GM21367 (cell line): ENCODE measurements around the gene LIPF.
"Not testable (repeated sequence)": the region's sequence is repeated elsewhere in the genome, so short reads cannot be mapped to it uniquely, and the experiment has no call there.

ENCODE experiments used
- ATAC-seq: cut with Tn5 transposase; IDR thresholded peaks from one replicate; pipeline ENCODE4 v1.9.1; 2021; ENCODE audit not compliant: unreplicated experiment

LIPF gene, protein sequence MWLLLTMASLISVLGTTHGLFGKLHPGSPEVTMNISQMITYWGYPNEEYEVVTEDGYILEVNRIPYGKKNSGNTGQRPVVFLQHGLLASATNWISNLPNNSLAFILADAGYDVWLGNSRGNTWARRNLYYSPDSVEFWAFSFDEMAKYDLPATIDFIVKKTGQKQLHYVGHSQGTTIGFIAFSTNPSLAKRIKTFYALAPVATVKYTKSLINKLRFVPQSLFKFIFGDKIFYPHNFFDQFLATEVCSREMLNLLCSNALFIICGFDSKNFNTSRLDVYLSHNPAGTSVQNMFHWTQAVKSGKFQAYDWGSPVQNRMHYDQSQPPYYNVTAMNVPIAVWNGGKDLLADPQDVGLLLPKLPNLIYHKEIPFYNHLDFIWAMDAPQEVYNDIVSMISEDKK

DNA sequence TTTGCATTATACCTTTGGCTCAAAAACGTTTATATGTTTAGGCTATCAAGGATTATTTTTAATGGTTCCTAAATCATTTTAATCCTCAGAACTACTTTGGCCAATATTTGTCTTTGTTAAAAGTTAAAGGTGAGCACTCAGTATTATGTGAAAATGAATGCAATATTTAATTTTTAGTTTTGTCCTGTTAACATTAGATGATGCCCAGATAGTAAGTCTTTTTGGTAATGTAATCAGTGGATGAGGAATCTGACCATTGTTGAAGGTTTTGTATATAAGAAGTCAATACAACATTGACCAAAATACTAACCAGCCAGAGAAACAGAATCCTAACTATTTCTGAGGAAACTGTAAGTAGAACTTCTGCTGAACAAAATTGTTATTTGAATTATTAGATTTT is at the start of gene LIPF:
Gene LIPF (plus strand): TSS at position 301 of the 400 bp plus-strand sequence. CDS start 2,856 bp downstream, outside the sequence.
- no peak for ATAC-seq

DNA sequence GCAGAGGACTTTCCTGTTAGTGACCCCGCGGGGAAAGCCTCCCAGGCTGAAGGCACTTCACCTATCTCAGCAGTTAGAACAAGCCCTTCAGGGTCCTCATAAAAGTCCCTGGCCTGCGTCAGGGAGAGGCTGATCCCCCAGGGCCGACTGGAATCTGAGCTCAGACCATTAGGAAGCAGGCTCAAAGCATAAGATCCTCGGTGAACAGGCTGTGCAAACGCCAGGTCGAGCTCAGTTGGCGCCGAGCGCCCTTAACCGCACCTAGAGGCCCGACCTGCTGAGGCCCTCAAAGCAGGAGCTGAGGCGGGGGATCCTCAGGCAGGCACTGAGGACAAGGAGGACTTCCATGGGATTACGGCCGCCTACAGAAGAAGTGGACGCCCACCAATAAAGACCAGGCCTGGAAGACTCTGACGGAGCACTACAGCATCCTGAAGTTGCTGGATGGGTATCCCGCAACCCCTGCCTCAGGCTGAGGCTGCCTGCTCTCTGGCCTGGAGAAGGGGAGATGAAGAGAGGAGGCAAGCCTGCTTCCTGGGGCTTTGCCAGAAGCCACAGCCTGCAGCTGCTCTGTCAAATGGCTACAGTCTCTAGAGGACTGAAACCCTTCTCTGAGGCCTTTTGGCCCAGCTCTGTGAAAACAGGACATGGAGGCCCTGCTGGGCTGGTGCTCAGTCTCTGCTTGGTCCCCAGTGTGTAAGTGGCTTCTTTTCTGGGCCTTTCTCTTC is 47.8 kb upstream of the LIPF start:
- ATAC-seq: no peak

DNA sequence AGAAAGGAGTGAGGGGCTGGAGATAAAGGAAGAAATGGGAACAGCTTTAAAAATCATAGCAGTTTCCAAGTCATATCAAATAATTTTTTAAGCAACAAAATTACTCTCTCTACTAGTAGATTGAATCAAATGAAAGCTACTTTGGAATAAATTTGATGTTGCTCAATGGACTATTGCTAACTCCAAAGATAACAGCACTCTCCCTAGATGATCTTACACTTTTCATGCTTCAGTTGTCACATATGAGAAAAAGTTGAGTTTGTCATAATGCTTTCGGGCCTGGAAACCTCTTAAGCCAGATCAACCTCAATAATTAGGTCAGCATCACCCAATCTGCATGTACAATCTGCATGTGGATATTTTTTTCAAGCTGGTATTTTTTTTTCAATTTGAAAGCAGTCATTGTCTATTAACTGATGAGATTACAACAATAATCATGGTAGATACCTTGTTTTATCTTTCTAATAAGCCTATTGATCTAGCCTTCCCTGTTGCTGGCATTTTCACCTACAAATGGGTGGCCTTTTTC is 46.4 kb upstream of the LIPF start:
- no peak for ATAC-seq

DNA sequence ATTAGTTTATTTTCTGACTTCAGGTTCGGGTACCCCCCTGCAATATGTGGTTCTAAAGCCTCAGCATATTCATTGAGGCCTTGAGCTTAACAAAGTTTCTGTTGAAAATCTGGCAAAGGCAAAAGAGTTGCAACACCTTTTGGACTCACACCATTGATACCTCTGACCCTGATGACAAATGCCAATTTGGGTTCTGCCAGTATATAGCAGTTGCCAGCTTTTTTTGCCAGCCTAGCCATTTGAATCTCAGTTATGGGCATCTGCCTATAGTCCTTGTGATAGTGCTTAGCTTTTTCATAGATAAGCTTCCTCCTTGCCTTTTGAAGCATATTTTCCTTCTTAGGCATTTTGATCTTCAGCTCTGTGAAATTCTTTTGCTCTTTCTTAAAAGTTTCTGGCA is 45.7 kb upstream of the LIPF start:
- ATAC-seq: no peak

DNA sequence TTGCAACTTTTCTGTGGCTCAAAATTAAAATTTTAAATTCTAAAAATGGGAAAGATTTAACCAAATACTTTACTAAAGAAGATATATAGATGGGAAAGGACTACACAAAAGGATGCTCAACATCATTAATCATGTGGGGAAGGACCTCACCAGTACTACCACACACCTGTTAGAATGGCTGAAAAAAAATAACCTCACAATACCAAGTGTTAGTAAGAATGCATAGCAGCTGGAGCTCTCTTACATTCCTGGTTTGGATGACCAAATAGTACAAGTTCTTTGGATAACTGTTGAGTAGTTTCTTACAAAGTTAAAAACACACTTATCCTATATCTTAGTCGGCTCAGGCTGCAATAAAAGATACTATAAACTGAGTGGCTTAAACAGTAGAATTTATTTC is 43.8 kb upstream of the LIPF start:
- ATAC-seq: no peak

DNA sequence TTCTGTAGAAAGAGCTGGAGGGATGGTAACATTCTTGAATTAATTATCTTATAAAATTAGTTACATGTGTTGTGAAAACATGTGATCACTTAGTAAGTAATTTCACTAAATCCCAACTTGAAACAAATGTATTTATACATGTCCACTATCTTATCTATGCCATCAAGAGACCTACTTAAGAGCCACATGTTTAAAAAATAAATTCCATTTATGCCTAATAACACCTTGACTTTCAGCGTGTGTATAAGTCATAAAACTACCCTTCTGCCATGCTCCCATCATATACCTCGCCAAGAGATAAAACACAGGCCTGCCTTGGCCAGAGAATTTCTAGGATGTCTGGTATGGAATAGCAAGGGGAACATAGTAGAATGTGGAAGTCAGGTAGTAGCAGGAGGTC is 40.4 kb upstream of the LIPF start:
- ATAC-seq: no peak

DNA sequence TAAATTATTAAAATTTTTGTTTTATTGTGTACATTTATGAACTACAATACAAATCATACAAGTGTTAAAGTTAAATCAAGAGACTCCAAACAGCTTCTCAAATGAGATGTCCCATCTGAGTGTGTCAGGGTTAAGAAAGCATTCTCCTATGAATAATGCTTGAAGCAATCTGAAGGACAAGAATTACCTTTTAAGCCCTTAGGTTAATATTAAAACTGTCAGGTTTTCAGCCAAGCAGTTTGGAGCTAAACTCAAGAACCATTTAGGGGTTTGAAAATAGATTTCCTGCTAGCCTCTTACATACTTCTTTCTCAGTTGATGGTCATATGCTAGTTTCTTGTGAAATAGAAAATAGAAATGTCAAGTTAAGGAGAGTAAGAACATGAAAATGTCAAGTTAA is 39.4 kb upstream of the LIPF start:
- ATAC-seq: no peak

DNA sequence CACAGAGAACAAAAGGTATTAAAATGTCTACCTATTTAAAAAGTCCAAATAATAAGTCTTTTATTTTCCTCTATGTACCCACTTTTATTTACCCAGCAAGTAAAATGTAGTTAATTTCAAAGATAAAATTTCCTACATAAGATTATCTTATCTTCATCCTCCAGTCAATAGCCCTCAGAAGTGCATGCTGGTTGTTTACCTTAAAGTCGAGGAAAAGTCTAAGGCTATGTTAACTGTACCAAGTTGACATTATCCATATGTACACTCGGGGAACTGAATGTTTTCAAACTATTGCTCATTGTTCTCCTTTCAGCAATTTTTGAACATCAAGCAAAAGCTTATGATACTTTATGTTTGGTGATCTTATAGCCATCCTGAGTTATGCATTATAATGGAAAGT is 24.1 kb upstream of the LIPF start:
- ATAC-seq: no peak

DNA sequence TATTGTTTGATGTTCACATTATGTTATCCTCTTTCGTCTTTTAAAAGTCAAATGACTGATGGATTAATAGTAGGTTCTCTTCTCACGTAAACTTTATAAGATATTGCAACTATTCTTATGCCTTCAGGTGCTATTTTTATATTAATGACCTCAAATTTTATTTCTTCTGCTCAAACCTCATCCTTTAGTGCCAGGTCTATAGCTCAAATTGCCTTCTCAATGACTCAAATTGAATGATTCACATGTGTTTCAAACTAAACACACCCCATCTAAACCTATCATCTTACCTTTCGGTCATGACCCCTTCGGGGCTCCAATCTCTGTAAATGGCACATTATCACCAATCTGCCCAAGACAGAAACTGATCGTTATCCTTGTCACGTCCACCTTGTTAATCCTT is 22.0 kb upstream of the LIPF start:
- no peak for ATAC-seq

DNA sequence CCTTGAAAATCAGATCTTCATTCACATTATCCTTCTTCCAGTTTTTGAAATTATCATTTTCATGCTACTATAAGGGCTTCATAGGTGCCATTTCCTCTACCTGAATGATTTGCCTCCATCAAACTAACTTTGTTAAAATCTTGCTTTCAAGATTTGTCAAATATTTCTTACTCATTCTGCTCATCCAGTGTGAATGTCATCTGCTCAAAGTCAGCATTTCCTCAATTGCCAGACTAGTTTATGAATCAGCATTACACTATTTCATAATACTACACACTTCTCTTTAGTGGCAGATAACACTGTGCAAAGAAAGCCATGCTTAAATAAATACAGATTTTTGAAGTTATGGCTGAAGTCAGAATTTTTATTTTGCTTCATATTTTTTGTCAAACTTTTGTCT is 21.3 kb upstream of the LIPF start:
- ATAC-seq: no peak

DNA sequence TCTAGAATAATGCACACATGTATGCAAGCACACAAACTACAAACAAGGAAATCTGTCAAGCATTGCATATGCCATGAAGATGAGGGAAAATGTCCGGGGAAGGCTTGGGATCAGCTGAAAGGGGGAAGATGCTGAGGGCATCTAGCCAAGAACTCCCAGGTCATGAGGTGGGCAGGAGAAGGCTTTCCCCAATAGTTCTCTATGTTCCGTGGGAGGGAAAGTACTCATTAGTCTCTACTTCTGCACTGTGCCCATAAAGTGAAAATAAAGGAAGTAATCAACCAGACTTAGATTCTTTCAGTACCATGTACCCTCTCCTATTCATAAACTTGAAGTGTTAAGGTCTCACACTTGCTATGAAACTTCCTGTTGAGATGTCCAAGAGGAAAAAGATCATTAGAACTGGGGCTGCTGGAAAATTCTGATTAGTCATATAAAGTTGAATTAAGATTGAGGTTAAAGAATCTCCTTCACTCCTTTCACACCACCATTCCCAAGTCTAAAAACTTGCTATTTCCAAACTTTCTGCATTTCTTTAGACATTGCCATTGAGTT is 17.1 kb upstream of the LIPF start:
- no peak for ATAC-seq

DNA sequence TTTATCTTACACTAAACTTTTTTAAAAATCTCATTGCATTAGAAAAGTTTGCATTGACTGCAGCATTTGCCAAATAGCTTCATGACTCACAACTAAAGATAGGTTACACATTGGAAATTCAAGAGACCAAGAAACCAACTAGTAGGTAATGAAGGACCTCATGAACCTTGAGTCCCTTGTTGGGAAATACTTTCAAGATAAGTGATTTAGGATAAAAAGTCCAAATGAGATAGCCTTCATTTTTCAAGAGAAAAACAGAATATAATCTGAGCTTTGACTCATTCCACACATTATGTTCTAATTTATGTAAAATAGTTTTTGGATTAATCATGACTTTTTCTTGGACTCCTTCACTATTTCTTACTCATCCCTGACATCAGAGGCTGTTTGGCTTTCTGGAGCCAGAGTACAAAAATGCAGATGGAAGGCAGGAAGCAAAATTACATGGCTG is 13.1 kb upstream of the LIPF start:
- no peak for ATAC-seq

DNA sequence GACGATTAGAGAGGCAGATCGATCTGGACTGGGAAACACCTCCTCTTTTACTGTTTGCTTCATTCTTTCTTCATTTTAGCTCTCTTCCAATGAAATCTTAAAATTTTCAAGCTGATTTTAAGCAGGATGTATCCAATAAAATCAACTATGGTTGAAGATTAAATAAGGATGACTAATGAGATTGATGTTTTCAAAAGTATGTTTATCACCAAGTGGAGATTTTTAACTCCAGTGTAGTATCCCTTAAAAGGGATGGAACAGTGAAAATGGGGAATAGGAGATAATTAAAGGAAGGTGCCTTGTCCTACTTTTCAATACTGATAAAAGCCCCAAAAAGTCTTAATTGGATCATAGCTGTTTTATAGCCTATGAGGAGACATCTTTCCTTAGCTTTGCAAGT is 11.6 kb upstream of the LIPF start:
- ATAC-seq: no peak

DNA sequence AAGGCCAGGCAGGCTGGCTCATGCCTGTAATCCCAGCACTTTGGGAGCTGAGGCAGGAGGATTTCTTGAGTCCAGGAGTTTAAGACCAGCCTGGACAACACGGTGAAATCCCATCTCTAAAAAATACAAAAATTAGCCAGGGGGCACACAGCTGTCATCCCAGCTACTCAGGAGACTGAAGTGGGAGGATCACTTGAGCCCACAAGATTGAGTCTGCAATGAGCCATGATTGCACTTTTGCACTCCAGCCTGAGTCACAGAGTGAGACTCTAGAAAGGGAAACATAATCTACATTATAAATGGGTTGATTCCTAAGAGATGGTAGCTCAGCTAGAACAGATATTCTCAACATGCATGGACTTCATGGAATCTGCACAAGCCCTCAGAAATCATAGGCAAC is 6.3 kb upstream of the LIPF start:
- no peak for ATAC-seq

DNA sequence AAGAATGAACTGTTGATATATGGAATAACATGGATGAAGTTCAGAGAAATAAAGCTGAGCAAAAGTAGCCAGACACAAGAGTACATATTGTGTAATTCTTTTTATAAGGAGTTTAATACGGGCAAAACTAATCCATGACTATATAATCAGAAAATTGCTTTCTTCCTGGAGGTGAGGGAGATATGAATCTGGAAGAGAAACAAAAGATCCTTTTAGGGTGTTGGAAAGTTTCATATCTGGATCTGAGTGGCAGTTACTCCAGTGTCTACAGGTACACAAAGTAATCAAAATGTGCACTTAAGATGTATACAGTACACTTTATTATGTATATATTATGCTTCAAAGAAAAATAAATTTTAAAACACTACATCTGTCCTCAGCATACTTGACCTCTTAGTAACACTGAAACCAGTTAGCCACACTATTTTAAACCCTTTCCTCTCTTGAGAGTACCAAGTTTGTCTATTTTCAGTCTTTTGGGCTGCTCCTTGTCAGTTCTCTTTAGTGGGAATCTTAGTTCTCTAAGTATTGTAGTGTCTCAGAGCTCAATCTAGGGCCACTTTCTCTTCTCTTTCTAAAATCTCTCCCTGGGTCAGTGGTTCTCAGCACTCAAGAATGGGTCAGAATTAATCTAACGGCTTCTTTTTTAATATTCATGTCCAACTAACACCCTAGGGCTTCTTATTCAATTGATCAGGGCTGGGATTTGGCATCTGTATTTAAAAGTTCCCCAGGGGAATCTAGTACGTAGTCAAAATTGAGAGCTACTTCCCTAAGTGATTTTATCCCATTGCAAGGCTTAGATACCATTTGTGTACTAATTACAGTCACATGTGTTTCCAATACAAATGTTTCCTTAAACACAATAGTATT is 4.3 kb upstream of the LIPF start:
- no peak for ATAC-seq

DNA sequence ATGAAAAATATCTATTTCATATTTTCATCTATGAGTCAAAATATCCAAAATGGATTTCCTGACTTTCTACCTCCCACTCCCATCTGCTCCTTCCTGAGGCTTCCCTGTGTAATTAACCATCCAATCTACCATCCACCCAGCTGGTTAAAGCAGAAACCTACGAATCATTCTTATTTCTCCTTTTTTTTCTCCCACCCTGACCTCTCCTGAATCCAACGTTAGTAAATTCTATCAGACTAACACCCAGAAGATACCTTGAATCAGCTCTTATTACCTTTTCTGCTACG is 3.7 kb upstream of the LIPF start:
- ATAC-seq: no peak

DNA sequence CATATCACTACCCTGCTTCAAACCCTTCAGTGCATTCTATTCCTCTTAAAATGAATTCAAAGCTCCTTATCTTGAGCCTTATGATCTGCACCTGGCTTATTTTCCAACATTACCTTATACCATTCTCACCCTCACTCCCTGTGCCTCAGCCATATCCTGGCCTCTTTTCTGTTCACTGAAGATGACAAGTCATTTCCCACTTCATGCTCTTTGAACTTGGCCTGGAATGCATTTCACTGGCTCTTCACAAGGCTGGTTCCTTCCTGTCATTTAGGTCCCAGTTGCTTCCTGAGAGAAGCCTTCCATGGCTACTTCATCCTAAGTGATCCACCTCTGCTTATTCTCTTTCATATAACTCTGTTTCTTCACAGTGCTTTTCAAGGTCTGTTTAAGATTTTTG is 3.2 kb upstream of the LIPF start:
- ATAC-seq: no peak

DNA sequence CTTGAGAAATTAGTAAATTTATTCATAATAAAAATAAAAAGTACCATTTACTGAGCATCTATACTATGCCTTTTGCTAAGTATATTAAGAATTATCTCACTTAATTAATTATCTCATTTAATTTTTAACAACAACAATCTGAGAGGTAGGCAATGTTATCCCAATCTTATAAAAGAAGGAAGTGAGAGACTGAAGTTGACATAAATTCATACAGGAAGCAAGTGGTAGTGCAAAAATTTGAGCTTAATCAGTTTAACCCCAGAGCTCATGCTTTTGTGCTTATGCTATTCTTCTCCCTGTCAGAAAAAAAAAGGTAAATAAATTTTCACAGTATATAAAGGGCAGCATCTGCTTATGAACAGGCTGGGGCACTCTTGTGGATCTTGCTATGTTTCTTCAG is 2.7 kb upstream of the LIPF start:
- ATAC-seq: no peak

DNA sequence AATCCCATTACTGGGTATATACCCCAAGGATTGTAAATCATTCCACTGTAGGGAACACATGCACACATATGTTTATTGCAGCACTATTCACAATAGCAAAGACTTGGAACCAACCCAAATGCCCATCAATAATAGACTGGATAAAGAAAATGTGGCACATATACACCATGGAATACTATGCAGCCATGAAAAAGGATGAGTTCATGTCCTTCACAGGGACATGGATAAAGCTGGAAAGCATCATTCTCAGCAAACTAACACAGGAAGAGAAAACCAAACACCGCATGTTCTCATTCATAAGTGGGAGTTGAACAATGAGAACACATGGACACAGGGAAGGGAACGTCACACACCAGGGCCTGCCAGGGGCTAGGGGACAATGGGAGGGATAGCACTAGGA is 1.1 kb upstream of the LIPF start:
- ATAC-seq: not testable (repeated sequence)

DNA sequence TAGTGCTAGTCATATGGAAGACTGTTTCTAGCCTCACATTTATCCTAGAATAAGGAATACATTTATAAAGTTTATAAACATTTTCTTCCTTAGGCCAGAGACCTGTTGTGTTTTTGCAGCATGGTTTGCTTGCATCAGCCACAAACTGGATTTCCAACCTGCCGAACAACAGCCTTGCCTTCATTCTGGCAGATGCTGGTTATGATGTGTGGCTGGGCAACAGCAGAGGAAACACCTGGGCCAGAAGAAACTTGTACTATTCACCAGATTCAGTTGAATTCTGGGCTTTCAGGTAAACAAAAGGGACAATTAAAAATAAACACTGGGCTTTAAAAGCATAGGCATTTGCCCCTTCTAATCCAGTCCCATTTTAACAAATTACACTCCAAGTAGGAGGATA is 4.2 kb downstream of the LIPF start:
- no peak for ATAC-seq

DNA sequence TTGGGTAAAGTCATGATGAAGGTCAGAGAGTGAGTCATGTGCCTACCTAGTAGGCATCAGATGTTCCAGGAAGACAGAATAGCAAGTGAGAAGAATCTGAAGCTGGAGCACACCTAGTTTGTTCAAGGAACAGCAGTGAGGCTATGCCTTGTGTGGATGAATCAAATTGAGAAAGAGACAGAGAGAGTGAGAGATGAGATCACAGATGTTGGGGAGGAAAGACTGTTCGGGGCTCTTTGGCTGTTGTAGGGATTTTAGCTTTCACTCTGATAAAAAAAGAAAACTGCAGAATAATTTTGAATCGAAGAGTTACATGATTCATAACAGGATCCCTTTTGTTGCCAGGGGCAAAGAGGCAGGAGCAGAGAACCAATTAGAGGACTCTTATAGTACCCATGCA is 6.3 kb downstream of the LIPF start:
- no peak for ATAC-seq
